HEK293T (cell line): Measurements from ENCODE around the gene ACP4.

Experiments used
- CTCF ChIA-PET: fragments of 350-600 bp; formaldehyde crosslinking; extraction: SDS; loops from one replicate; lab custom pipeline; 2021; ENCODE audit warnings: antibody characterized with exemption, inconsistent platforms; lab: Yijun Ruan, JAX
- POLR2A ChIA-PET: fragments of 350-600 bp; formaldehyde crosslinking; extraction: SDS; loops from one replicate; lab custom pipeline; 2020; ENCODE audit warnings: antibody characterized with exemption, inconsistent platforms; lab: Yijun Ruan, JAX
- DNase-seq: peaks from one replicate; pipeline ENCODE4 v3.0.0; 2012; ENCODE audit warnings: mixed read lengths; ENCODE audit errors: extremely low spot score
- ARNT ChIP-seq: fragments of 450-650 bp; IDR thresholded peaks from 2 replicates; pipeline ENCODE4 v1.6.1; 2017; ENCODE audit warnings: mild to moderate bottlenecking
- BHLHE40 ChIP-seq: fragments of 450-650 bp; IDR thresholded peaks from 2 replicates; pipeline ENCODE4 v1.6.1; 2016; ENCODE audit warnings: mild to moderate bottlenecking, moderate library complexity, borderline replicate concordance
- CTBP1 ChIP-seq: fragments of 450-650 bp; IDR thresholded peaks from 2 replicates; pipeline ENCODE4 v1.6.1; 2016; ENCODE audit warnings: borderline replicate concordance
- ELF4 ChIP-seq: fragments of 450-650 bp; IDR thresholded peaks from 2 replicates; pipeline ENCODE4 v1.6.1; 2017; ENCODE audit warnings: antibody characterized with exemption
- FOXA1 ChIP-seq: fragments of 450-650 bp; IDR thresholded peaks from 2 replicates; pipeline ENCODE4 v1.6.1; 2016; ENCODE audit warnings: mild to moderate bottlenecking
- FOXK2 ChIP-seq: fragments of 450-650 bp; IDR thresholded peaks from 2 replicates; pipeline ENCODE4 v1.6.1; 2016; ENCODE audit warnings: mild to moderate bottlenecking
- FOXM1 ChIP-seq: fragments of 450-650 bp; IDR thresholded peaks from 2 replicates; pipeline ENCODE4 v1.6.1; 2017; ENCODE audit warnings: mild to moderate bottlenecking, borderline replicate concordance
- HDGF ChIP-seq: fragments of 450-650 bp; IDR thresholded peaks from 2 replicates; pipeline ENCODE4 v1.6.1; 2017; ENCODE audit warnings: antibody characterized with exemption, borderline replicate concordance
- L3MBTL2 ChIP-seq: fragments of 450-650 bp; conservative IDR thresholded peaks from 2 replicates; pipeline ENCODE4 v1.6.1; 2016; ENCODE audit warnings: mild to moderate bottlenecking
- LEF1 ChIP-seq: fragments of 450-650 bp; IDR thresholded peaks from 2 replicates; pipeline ENCODE4 v1.6.1; 2017; ENCODE audit warnings: mild to moderate bottlenecking, borderline replicate concordance
- NFRKB ChIP-seq: fragments of 450-650 bp; IDR thresholded peaks from 2 replicates; pipeline ENCODE4 v1.6.1; 2016; ENCODE audit warnings: mild to moderate bottlenecking, moderate library complexity
- PKNOX1 ChIP-seq: fragments of 450-650 bp; IDR thresholded peaks from 2 replicates; pipeline ENCODE4 v1.6.1; 2016
- SP1 ChIP-seq: fragments of 450-650 bp; IDR thresholded peaks from 2 replicates; pipeline ENCODE4 v1.6.1; 2017
- SUZ12 ChIP-seq: fragments of 450-650 bp; IDR thresholded peaks from 2 replicates; pipeline ENCODE4 v1.6.1; 2016; ENCODE audit warnings: mild to moderate bottlenecking
- TARDBP ChIP-seq: fragments of 450-650 bp; IDR thresholded peaks from 2 replicates; pipeline ENCODE4 v1.6.1; 2016
- ZNF384 ChIP-seq: fragments of 450-650 bp; IDR thresholded peaks from 2 replicates; pipeline ENCODE4 v1.6.1; 2016

The ACP4 gene

GRCh38 chr19:50821248-50821612 is 31.0 kb downstream of the ACP4 start:
- TF ChIP-seq FOXK2 = no peak
- TF ChIP-seq SUZ12 = no peak
- no peak for TF ChIP-seq CTBP1
- TF ChIP-seq PKNOX1 = no peak
- no peak for TF ChIP-seq SP1
- TF ChIP-seq FOXA1 = no peak
- TF ChIP-seq TARDBP = no peak
- TF ChIP-seq BHLHE40 = no peak
- no peak for TF ChIP-seq FOXM1
- no peak for TF ChIP-seq ARNT
- TF ChIP-seq L3MBTL2 = no peak
- no peak for TF ChIP-seq LEF1
- TF ChIP-seq NFRKB = no peak
- no peak for TF ChIP-seq ELF4
- TF ChIP-seq ZNF384 = no peak
- no peak for TF ChIP-seq HDGF
- CTCF ChIA-PET = interaction anchor here (0.6 kb wide), 1 partner anchor 26 kb away, joined by 3 read pairs; no protein-coding TSS in a partner anchor
- DNase-seq = no peak
- POLR2A ChIA-PET = interaction anchor here (2.6 kb wide), 1 partner anchor 17 kb away, joined by 16 read pairs; no protein-coding TSS in a partner anchor

GRCh38 chr19:50821622-50822021 is 31.4 kb downstream of the ACP4 start:
- no peak for DNase-seq
- TF ChIP-seq ARNT = no peak
- no peak for TF ChIP-seq SUZ12
- ChIA-PET POLR2A (interaction anchor here (2.6 kb wide), 1 partner anchor 17 kb away, joined by 16 read pairs; no protein-coding TSS in a partner anchor), CTCF (interaction anchor here (0.6 kb wide), 1 partner anchor 26 kb away, joined by 3 read pairs; no protein-coding TSS in a partner anchor)

- POLR2A ChIA-PET = no interaction called here
- DNase-seq = no peak
- TF ChIP-seq FOXK2 (no peak), CTBP1 (no peak), BHLHE40 (no peak), ARNT (no peak), HDGF (no peak), ZNF384 (no peak), ELF4 (no peak), TARDBP (no peak)
Measured at GRCh38 chr19:50822661-50823208, 32.5 kb downstream of the ACP4 start.

GRCh38 chr19:50823389-50824042 is 33.3 kb downstream of the ACP4 start, which contains the start of gene KLK1:
KLK1 (minus strand) TSS chr19:50823787; CDS start chr19:50823748, 39 bp downstream.
- DNase-seq = no peak
- TF ChIP-seq FOXM1 (no peak), ARNT (no peak)
- POLR2A ChIA-PET = no interaction called here
- CTCF ChIA-PET = no interaction called here

More at GRCh38 chr19:50822661-50823208, 32.5 kb downstream of the ACP4 start:
- CTCF ChIA-PET = no interaction called here

- no peak for TF ChIP-seq TARDBP
- TF ChIP-seq FOXA1 = no peak
- TF ChIP-seq ARNT = no peak
- no peak for TF ChIP-seq ZNF384
- no peak for TF ChIP-seq CTBP1
- no peak for TF ChIP-seq NFRKB
- no peak for TF ChIP-seq FOXM1
- no peak for TF ChIP-seq FOXK2
- TF ChIP-seq SUZ12 = no peak
- TF ChIP-seq LEF1 = no peak
- TF ChIP-seq ELF4 = no peak
- no peak for TF ChIP-seq SP1
- TF ChIP-seq BHLHE40 = no peak
- no peak for TF ChIP-seq L3MBTL2
- TF ChIP-seq HDGF = no peak
- TF ChIP-seq PKNOX1 = no peak
- POLR2A ChIA-PET = interaction anchor here (1.1 kb wide), 1 partner anchor 22 kb away, joined by 6 read pairs; no protein-coding TSS in a partner anchor
- CTCF ChIA-PET = no interaction called here
- DNase-seq = no peak
Measured at GRCh38 chr19:50826492-50827240, 36.5 kb downstream of the ACP4 start.

GRCh38 chr19:50827476-50827875 is 37.3 kb downstream of the ACP4 start:
- CTCF ChIA-PET = no interaction called here
- POLR2A ChIA-PET = interaction anchor here (1.1 kb wide), 1 partner anchor 23 kb away, joined by 6 read pairs; no protein-coding TSS in a partner anchor
- no peak for TF ChIP-seq LEF1
- TF ChIP-seq ZNF384 = no peak
- DNase-seq = no peak

- CTCF ChIA-PET = interaction anchor here (0.6 kb wide), 1 partner anchor 187 kb away, joined by 3 read pairs; no protein-coding TSS in a partner anchor
- POLR2A ChIA-PET = no interaction called here
- DNase-seq = no peak
- no peak for TF ChIP-seq SUZ12
- TF ChIP-seq CTBP1 = no peak
- TF ChIP-seq ELF4 = no peak
- no peak for TF ChIP-seq L3MBTL2
- TF ChIP-seq FOXK2 = no peak
- TF ChIP-seq BHLHE40 = no peak
- no peak for TF ChIP-seq TARDBP
- TF ChIP-seq FOXA1 = no peak
Measured at GRCh38 chr19:50829801-50830200, 39.6 kb downstream of the ACP4 start.
